Stimulated activated CD8-positive, alpha-beta memory T cell treated with anti-CD3 and anti-CD28 coated beads, Interleukin-7, amount 100 ng/mL, for 4 hours (primary cell): ENCODE measurements around the gene SETD7.

Experiments
- DNase-seq, 2 donors: peaks; one replicate each; pipeline ENCODE4 v3.0.0-alpha.2; 2020; ENCODE audit warnings: low read depth in 2 of 2

Gene SETD7

DNA sequence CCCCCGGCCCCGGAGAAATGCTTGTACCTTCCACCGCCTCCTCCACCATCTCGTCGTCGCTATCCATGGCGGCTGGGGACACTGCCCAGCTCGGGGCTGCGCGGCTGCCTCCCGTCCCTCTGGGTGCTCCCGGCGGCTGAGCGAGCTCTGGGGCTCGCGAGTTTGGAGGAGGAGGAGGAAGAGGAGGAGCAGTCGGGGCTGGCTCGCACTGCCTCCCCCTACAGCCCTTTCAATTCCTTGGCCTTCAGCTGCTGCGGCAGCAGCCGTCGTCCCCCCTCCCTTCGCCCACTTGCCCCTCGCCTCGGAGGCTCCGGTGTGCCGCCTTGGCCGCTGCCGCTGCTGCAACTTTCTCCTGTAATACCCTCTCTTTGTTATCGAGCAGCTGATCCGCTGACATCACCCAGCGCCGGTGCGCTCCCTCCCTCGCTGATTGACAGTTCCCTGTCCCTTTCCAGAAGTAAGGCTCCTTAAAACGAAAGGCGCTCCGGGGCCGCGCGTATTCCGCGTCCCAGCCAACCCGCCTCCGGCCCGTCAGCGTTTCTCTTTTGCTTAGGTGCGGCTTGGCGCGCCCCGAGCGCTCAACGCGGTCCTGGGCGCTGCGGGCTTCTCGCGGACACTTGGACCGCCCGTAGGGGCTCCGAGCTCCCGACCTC, at the start of gene SETD7:
Gene SETD7 (minus strand): TSS at position 149 of the 653 bp plus-strand sequence. CDS start 82 bp downstream, at position 67.
- peak; percentile 21 to 36 for DNase-seq

DNA sequence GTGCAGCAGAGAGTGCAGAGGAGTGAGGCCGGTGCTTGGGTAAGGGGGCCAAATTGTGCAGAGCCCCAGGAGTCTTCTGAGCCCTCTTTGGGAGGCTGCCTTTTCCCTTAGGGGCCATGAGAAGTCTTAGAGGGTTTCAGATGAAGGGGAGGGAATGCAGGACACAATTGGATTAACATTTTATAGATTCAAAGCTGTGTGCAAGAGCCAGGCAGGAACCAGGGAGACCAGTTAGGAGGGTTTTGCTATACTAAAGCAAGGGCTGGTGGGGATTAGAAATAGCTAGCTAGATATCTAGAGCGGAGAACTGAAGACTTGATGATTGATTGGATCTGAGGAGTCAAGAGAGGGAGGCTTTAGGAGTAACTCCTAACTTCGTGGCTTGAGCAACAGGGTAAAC, 49.5 kb upstream of the SETD7 start:
- no peak for DNase-seq

DNA sequence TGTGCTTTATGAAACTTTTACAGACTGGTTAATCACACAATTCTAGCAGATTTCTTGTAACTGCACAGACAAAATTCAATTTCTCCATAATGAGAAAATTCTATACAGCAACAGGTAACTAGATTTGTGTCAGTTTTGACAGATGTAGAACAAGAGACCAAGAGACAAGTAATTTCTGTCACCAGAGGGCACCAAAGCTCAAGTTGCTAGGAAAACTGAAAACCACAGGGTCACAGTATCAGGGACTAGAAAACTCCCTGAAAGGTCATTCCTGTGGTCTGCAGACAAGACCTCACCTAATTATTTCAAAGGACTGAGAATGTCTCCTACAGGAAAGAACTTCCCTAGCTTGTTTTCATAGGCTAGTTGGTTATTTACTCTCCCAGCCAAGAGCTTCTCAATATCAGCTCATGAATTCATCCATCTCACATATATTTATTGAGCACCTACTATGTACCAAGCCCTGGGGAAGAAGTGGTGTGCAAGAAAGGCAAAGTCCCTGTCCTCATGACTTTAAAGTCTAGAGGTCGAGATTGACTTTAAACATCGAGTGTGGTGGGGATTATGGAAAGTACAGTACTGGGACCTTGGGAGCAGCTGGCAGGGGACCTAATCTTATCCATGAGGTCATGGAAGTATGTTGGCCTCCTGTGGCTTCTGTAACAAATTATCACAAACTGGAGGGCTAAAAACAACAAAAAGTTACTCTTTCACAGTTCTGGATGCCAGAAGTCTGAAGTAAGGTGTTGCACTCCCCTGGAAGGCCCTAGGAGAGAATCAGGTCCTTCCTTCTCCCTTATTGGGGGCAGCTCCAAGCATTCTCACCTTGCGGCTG, 47.8 kb upstream of the SETD7 start:
- DNase-seq, result no peak

DNA sequence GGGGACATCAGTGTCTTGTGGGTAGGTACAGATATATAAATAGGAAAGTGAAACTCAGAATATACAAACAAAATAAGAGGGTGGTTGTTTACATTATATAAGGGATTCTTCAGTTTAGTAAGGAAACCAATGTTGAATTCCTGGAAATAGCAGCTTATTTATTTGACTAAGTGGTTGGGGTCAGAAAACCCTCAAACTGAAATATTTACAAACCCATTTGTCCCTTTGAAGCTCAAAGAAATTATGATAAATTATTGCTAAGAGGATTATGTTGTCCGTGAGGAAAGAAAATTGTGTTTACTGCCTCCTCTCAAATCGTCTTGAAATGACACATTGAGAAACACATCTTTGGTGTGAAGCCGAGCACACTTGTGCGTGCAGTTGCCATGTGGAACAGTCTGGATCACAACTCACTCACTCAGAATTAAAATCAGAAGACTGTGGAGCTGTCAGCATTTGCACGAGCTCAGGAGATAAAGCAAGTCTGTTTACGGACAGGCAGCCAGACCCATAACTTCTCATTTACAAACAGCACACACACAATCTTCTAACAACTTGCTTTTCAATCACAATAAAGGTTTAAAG, 46.8 kb upstream of the SETD7 start:
- DNase-seq, result no peak

DNA sequence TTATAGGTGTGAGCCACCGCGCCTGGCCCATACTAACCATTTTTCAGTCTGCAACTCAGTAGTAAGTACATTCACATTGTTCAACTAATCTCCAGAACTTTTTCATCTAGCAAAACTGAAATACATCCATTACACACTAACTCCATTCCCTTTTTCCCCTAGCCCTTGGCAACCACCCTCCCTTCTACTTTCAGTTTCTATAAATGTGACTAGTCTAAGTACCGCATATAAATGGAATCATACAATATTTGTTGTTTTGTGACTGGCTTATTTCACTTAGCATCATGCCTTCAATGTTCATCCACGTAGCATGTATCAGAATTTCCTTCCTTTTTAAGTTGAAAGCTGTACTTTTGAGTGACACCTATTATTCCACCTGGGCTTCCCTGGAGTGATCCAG, 44.6 kb upstream of the SETD7 start:
- DNase-seq, result no peak

DNA sequence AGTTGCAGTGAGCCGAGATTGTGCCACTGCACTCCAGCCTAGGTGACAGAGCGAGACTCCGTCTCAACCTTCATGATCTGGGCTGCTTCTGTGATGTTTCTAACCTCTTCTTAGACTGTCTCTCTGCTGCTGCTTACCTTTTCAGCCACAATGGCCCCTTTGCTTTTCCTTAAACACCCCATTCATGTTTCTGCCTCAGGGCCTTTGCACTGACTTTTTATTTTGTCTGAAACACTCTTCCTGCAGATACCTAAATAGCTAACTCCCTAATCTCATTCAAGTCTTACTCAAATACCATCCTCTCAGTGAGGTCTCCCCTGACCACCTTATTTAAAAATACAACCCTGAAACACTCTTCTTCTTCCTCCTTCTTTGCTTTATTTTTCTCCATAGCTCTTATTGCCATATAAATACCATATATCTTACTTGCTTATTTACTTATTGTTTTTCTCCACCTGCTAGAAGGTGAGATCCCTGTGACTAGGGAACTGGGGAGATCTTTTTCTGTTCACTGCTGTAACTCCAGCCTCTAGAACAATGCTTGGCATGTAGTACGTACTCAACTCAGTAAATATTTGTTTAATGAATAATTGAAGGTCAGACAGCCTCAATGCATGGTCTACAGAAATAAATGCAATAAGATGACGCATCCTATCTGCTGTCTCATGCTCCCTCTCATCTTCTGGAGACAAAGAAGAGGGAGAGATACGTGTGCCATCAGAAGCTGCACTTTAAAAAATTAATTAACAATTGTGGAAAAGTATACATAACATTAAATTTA, 43.8 kb upstream of the SETD7 start:
- DNase-seq, result no peak

DNA sequence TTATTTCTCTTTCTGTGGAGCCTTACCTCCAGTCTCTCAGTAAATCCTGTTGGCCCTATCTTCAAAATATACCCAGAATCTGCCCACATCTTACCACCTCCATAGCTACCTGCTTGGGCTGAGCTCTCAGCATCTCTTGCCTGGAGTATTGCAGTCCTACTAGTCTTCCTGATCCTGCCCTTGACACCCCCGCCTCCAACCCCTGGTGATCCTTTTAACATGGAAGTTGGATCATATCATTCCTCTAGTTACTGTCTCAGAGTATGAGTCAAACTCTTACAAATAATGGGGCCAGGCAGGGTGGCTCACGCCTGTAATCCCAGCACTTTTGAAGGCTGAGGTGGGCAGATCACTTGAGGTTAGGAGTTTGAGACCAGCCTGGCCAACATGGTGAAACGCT, 43.1 kb upstream of the SETD7 start:
- DNase-seq, result no peak

DNA sequence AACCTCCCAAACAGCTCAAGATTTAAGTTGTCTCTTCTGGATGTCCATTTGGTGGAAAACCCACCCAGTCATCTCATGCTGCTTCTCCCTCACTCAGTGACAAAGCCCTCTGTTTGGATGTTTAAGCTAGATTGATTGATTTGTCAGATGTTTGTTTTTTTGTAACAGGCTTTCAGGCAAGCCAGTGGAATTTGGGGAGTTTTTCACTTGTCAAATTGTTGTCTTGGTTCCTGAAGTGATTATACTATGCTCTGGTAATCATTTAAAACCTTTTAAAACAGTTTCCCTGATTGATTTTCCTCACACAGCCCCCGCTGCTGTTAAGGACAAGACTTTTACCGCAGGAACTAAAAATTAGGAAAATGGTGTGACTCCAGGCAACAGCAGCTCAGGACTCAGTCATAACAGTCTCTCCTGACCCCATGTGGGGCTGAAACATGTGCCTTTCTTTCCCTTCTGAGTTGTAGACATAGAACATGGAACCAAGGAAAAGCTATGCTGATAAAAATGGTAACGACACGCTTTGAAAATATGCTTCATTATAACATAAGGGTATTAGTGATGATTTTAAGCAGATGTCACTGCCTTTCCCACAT, 40.8 kb upstream of the SETD7 start:
- no peak for DNase-seq

DNA sequence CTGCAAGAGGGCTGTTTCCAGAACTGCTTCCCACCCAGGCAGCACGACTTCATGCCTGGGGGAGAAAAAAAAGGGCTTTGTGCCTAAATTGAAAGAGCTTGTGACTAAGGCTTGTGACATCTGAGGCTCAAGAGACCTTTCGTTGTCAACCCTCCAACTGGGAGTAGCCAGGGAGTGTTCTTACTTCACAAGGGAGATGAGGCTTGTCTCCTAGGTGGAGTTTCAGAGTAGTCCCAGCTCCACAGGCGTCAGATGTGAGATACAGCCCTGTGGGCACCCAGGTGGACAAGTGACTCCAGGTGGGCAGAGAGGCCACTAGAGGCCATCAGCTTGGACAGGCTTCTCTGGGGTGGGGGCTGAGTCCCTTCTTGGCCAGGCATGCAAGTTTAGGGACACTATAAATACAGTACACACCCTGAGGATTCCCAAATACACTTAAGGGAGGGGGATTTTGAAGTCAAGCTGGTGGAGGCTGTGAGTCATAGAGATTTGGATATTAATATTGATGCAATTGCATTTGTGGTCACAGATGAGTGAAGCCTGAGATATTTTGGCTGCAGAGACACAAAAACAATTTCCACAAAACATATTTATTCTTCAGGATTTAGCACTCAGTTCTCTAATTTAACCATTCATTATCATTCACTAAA, 40.1 kb upstream of the SETD7 start:
- no peak for DNase-seq

DNA sequence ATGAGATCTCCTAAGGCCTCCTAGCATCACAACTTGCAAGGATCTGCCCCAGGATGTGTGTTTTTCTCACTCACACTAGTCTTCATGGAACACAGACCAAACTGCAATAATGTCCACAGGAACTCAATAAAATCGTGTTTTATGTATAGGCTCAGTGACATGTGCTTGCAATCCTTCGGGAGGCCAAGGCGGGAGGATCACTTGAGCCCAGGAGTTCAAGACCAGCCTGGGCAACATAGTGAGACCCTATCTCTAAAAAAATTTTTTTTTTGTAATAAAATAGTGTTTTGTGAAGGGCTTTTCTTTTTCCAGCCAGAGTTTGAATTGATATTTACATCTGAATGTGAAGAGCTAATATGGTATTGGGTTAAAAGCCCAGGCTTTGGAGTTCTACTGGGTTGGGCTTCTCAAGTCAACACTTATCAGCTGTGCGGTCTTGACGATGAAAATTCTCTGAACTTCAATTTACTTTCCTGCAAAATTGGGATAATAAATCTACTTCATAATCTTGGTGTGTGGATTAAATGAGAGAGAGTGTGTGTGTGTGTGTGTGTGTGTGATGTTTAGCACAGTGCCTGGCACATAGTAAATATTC, 38.7 kb upstream of the SETD7 start:
- DNase-seq, result no peak

DNA sequence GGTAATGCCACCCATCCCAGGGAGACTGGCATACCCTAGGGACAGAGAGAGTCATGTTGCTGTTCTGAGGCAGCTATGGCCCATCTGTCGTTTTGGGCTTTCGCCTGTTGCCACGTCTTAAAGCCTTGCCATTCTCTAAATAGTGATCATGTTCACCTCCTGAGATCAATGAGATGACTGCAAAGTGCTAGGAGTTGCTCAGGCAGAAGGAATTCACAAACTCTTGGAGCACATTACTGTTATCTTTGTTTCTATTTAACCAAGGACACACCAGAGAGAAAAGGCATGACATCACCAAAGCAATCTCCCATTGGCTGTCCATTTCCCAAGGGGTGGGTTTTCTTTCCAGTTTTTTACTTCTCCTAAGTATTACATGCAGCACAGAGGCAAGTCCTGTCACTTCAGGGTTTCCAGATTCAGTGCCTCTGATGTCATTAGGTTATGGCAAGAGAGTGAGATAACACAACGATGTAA, 37.1 kb upstream of the SETD7 start:
- DNase-seq, result no peak

DNA sequence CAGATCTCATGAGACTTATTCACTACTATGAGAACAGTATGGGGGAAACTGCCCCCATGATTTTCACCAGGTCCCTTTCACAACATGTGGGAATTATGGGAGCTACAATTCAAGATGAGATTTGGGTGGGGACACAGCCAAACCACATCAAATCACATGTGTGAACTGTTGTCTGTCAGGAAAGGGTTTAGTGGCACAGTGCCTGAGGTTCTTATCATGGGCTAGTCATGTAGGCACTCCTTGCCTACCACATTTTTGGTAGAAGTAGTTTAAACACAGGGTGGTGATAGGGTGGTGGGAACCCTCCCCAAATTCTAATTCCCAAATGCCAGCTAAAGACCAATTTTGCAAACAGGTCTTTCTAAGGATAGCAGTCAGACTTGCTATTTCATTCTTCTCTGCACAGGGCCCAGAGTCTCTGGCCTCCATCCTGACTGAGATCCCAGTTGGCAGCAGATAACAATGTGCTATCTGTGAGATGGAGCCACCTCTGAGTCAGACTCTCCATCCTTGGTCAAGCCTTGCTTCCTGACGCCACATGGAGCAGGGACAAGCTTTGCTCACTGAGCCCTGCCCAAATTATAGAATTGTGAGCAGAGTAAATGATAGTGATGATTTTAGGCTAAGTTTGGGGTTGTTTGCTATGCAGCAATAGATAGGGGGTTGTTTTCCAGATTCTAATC, 33.5 kb upstream of the SETD7 start:
- DNase-seq, result no peak

DNA sequence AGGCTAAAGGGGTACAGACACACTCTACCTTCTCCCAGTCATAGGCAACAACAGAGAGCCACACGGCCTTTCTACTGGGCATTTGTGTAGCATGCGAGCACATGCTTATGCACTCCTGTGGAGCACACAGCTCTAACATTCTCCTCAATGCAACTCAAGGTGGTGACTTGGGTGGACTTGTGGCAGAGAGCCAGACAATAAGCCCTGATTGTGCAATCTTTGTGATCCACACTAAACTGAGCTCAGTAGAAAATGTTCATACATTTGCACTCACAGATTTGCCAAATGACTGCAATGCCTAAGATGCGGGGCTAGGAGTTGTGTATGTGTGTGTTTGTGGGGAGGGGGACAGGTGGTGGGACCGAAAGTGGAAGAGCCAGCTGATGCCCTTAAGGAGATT, 31.4 kb upstream of the SETD7 start:
- no peak for DNase-seq

DNA sequence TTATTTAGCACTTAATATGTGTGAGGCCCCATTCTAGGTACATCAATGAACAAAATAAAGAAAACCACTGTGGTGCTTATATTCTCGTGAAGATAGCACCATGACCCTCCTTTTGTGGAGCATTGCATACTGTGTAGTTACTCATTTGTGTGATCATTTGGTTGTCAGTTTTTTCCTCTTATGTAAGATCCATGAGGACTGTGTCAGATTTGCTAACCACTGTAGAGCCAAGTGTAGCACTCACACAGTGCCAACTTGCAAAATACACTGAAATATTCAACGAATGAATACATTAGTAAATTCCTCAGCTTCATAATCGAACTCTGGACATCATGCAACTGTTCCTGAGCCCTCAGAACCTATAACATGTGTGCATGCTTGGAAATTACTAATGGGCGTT, 29.5 kb upstream of the SETD7 start:
- DNase-seq, result no peak

DNA sequence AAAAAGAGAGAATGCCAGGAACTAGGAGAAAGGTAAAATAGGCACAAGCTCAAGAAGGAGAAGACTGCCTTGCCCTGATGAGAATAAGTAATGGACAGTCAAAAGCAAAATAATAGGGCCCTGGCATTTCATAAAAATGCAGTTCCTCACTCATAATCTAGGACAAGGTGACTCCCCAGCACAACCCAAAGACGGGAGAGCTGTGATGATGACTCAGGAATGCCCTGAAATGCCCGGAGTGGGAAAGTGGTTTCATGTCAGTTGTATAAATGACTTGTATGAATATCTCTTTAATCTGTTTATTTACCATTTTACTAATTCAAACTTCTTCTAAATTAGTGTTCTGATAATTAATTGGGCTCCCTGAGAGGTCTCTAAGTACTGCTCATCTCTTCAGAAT, 28.8 kb upstream of the SETD7 start:
- no peak for DNase-seq

DNA sequence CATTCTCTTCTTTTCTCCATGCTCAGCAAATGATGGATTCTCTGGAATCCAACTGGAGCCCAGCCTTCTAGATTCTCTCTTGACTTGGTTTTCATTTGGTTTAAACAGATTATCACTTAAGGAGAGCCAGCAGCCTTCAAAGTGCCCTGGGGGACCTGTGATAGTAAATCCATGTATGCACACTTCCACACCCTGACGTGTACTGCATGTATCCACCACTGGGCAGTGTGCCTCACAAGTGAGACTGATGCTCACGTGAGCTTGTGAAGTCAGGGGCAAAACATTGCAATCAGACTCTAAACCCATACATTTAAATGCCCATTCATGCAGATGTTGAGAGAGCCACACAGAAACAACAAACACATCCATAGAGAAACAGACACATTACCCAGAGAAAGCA, 28.0 kb upstream of the SETD7 start:
- no peak for DNase-seq

DNA sequence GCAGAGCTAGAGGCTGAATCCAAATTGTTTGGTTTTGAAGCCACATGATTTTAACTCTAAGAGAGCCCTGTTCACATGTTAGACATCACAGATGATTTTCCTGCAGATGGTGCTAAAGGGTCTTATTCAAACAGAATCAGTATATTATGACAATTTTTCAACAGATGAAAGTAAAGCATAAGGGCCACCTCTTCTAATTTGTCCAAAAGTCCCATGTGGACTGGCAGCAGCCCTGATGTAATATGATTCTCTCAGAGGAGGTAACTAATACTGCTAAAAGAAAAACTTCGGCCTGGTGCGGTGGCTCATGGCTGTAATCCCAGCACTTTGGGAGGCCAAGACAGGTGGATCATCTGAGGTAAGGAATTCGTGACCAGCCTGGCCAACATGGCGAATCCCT, 26.0 kb upstream of the SETD7 start:
- DNase-seq, result no peak

DNA sequence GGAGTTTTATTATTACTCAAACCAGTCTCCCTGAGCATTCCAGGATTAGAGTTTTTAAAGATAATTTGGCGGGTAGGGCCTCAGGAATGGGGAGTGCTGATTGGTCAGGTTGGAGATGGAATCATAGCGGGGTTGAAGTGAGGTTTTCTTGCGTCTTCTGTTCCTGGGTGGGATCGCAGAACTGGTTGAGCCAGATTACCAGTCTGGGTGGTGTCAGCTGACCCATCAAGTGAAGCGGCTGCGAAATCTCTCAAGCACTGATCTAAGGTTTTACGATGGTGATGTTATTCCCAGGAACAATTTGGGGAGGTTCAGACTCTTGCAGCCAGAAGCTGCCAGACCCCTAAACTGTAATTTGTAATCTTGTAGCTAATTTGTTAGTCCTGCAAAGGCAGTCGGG, 25.1 kb upstream of the SETD7 start:
- DNase-seq, result no peak

DNA sequence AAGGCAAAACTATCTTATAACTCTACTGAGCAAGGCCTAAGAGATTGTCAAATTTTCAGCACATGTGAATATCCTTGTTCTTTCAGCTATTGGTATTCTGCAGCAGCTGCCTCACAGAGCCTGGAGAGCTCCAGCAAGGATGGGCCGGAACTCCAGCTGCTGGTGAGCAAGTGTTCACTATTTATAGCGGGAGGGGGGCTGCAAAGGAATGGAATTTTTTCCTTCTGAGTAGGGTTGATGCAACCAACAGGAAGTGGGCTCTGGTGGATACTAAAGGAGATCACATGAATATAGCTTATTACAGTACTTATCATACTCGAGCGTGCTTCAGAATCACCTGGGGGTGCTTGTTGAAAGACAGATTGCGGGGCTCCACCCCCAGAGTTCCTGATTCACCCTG, 20.2 kb upstream of the SETD7 start:
- no peak for DNase-seq

DNA sequence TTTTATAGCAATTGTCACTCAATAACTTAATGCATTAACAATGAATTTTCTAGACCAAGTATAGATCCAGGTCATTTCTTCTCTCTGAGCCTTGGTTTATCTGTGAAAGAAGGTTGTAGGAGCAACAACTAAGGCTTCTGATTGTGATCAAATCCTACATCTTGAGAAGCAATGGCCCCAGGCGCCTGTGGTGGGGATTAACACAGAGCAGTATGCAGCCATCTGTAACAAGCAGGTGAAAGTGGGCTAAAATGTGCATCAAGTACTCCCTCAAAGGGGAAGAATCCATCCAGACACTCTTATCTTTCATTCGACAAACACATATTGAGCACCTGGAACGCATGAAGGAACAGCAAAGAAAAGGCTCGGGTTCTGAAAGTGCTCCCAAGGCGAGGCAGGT, 19.1 kb upstream of the SETD7 start:
- no peak for DNase-seq
